DOHH2 (cell line): ENCODE data around the gene UGT2A2.
"Not testable (repeated sequence)": the region's sequence is repeated elsewhere in the genome, so short reads cannot be mapped to it uniquely, and the experiment has no call there.

Experiments
- CTCF ChIP-seq: fragments of 200-600 bp; sonication (generic); IDR thresholded peaks from one replicate; pipeline ENCODE4 v1.5.1; 2014; ENCODE audit warnings: antibody characterized with exemption, mild to moderate bottlenecking, low read depth, low read length; ENCODE audit not compliant: poor library complexity, severe bottlenecking
- EZH2phosphoT487 ChIP-seq: fragments of 200-600 bp; sonication (generic); IDR thresholded peaks from 2 replicates; pipeline ENCODE4 v1.6.1; 2017; ENCODE audit warnings: borderline replicate concordance, mild to moderate bottlenecking, antibody characterized with exemption, low read length, moderate library complexity, mixed read lengths

GRCh38 chr4:69661130-69661803, 21.8 kb upstream of the UGT2A2 start:
- not testable (repeated sequence) for TF ChIP-seq EZH2phosphoT487, CTCF
